ENCODE data around the gene PXMP2.

PXMP2 gene

GRCh38 chr12:132754160-132754932, 67.0 kb downstream of the PXMP2 start:
- DNase-seq (ENCODE audit: low read depth) = no peak

All from activated T-cell treated with anti-CD3 and anti-CD28 coated beads for 24 hours (primary cell).